OCI-LY3 (cell line): ENCODE data around the gene GCK.

Experiments used
- H2AFZ ChIP-seq: fragments of 200-600, 300-600 bp; shearing (Covaris generic); 2 replicates; pipeline ENCODE4 v1.6.0; 2014; ENCODE audit warnings: antibody characterized with exemption, low read depth, low read length
- H3K27ac ChIP-seq: fragments of 200-600, 300-600 bp; sonication (generic); 2 replicates; pipeline ENCODE4 v1.5.1; 2014; ENCODE audit warnings: mild to moderate bottlenecking, low read length, moderate library complexity, mixed read lengths
- H3K27me3 ChIP-seq: fragments of 200-600, 300-600 bp; sonication (generic); 2 replicates; pipeline ENCODE4 v1.6.1; 2014; ENCODE audit warnings: low read depth, low read length, mixed read lengths
- H3K36me3 ChIP-seq: fragments of 200-600, 300-600 bp; sonication (generic); replicated peaks from 2 replicates; pipeline ENCODE3; 2014; ENCODE audit warnings: low read depth, low read length, mixed read lengths
- H3K4me1 ChIP-seq: fragments of 300-600, 200-600 bp; sonication (generic); 2 replicates; pipeline ENCODE4 v1.6.1; 2014; ENCODE audit warnings: low read length, mixed read lengths
- H3K4me2 ChIP-seq: fragments of 200-600, 300-600 bp; sonication (generic); 2 replicates; pipeline ENCODE4 v1.6.1; 2014; ENCODE audit warnings: low read length, mixed read lengths
- H3K4me3 ChIP-seq: fragments of 300-600, 200-600 bp; sonication (generic); 2 replicates; pipeline ENCODE4 v1.5.1; 2014; ENCODE audit warnings: antibody characterized with exemption, mild to moderate bottlenecking, low read length, moderate library complexity
- H3K79me2 ChIP-seq: fragments of 300-600, 200-600 bp; shearing (Covaris generic); 2 replicates; pipeline ENCODE4 v1.6.1; 2014; ENCODE audit warnings: mild to moderate bottlenecking, low read length, mixed read lengths
- H3K9ac ChIP-seq: fragments of 300-600, 200-600 bp; shearing (Covaris generic); 2 replicates; pipeline ENCODE4 v1.6.0; 2014; ENCODE audit warnings: mild to moderate bottlenecking, low read length, moderate library complexity
- H3K9me3 ChIP-seq: fragments of 200-600, 300-600 bp; shearing (Covaris generic); 2 replicates; pipeline ENCODE4 v1.6.1; 2014; ENCODE audit warnings: low read length, mixed read lengths; ENCODE audit not compliant: insufficient read depth
- H4K20me1 ChIP-seq: fragments of 200-600, 300-600 bp; sonication (generic); 2 replicates; pipeline ENCODE4 v1.6.1; 2016; ENCODE audit warnings: low read length, mixed read lengths; ENCODE audit not compliant: insufficient read depth
- EZH2phosphoT487 ChIP-seq: fragments of 200-600 bp; shearing (Covaris generic); IDR thresholded peaks from 2 replicates; pipeline ENCODE4 v1.6.1; 2018; ENCODE audit warnings: antibody characterized with exemption, mixed run types, low read depth
- TF ChIP-seq, protein P1 (sequence below): fragments of 200-600, 300-600 bp; sonication (generic); IDR thresholded peaks from 2 replicates; pipeline ENCODE4 v1.5.1; 2014; ENCODE audit warnings: antibody characterized with exemption, low read length, low read depth

Gene GCK

DNA sequence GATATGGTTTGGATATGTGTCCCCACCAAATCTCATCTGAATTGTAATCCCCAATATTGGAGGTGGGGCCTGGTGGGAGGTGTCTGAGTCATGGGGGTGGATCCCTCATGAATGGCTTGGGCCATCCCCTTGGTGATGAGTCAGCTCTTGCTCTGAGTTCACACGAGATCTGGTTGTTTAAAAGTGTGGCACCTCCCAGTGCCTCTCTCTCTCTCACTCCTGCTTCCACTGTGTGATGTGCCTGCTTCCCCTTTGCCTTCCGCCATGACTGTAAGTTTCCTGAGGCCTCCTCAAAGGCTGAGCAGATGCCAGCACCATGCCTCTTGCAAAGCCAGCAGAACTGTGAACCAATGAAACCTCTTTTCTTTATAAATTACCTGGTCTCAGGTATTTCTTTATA, 4.8 kb upstream of the GCK start:
- Histone ChIP-seq H3K4me3 (no peak overlapping the region), H4K20me1 (no peaks in the 10 kb centered on the region), H3K36me3 (no peaks in the 10 kb centered on the region), H3K79me2 (no peaks in the 10 kb centered on the region), H3K27ac (no peak overlapping the region), H3K4me1 (peaks cover 9% of the 10 kb centered on the region; the same call in 1 of the 2 replicates), H3K9ac (no peak overlapping the region), H3K9me3 (no peaks in the 10 kb centered on the region), H3K27me3 (peaks cover 2% of the 10 kb centered on the region; the same call in 1 of the 2 replicates), H2AFZ (no peak overlapping the region), H3K4me2 (no peak overlapping the region)
- TF ChIP-seq EZH2phosphoT487 = no peak
- TF ChIP-seq, protein P1, sequence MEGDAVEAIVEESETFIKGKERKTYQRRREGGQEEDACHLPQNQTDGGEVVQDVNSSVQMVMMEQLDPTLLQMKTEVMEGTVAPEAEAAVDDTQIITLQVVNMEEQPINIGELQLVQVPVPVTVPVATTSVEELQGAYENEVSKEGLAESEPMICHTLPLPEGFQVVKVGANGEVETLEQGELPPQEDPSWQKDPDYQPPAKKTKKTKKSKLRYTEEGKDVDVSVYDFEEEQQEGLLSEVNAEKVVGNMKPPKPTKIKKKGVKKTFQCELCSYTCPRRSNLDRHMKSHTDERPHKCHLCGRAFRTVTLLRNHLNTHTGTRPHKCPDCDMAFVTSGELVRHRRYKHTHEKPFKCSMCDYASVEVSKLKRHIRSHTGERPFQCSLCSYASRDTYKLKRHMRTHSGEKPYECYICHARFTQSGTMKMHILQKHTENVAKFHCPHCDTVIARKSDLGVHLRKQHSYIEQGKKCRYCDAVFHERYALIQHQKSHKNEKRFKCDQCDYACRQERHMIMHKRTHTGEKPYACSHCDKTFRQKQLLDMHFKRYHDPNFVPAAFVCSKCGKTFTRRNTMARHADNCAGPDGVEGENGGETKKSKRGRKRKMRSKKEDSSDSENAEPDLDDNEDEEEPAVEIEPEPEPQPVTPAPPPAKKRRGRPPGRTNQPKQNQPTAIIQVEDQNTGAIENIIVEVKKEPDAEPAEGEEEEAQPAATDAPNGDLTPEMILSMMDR = no peak

DNA sequence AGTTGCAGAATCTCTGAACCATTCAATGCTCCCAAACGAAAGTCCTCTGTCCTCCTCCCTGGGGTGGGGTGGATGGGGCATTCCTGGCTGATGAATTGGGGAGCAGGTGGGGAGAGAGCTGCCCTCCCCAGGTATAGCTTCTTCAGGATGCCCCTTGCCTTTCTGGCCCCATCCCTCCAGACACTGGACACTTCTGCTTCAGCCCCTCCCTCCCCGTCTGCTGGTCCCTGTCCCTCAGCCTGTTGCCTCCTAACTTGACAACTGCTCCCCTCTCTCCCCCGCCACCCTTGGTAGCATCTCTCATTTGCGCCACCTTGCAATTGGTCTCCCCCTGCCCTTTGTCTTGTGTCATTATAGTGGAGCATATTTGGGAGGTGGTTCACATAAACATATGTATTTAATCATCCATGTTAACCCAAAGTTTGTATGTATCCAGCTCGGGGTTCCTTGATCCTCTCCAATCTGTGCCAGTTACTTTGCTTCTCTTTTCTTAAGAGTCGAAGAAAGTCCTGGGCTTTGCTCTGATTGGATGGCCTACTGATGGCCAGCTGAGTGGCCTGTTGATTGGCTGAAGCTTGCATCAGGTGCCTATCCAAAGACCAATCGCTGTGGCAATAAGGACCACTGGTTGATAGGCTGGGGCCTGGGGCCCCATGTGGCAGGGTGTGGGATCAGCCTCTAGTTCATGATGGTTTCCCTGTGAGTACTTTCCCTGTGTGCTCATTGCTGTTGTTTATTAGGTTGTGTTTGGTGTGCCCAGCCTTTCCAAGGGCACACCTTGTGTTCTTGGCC, 4.0 kb upstream of the GCK start:
- Histone ChIP-seq H3K4me1 (peaks cover 9% of the 10 kb centered on the region; the same call in 1 of the 2 replicates), H3K36me3 (no peaks in the 10 kb centered on the region), H3K4me2 (no peak overlapping the region), H4K20me1 (no peaks in the 10 kb centered on the region), H3K4me3 (no peak overlapping the region), H2AFZ (no peak overlapping the region), H3K27me3 (peaks cover 2% of the 10 kb centered on the region; the same call in 1 of the 2 replicates), H3K9me3 (no peaks in the 10 kb centered on the region), H3K27ac (no peak overlapping the region), H3K9ac (no peak overlapping the region), H3K79me2 (no peaks in the 10 kb centered on the region)
- TF ChIP-seq EZH2phosphoT487 = no peak
- TF ChIP-seq, protein P1 = no peak

DNA sequence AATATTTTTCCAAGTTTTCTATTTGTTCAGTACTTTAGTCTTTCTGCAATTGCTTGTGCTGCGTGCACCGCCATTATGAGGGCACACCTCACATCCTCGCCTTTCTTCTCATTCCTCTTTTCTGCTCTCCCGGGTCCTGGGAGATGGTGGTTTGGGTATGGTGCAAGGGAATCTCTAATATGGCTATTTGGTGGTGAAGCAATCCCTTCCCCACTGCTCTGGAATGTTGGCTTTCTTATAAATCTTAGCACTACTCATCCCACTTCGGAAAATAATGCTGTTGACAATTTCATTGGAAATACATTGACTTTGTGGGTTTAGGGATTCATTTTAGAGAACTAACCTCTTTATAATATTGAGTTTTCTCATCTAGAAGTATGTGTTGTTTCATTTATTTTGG, 1.9 kb upstream of the GCK start:
- Histone ChIP-seq H3K4me3 (no peak overlapping the region), H3K4me1 (peaks cover 4% of the 10 kb centered on the region; the same call in 1 of the 2 replicates), H3K9me3 (no peaks in the 10 kb centered on the region), H3K27me3 (no peaks in the 10 kb centered on the region; the same call in 1 of the 2 replicates), H3K36me3 (no peaks in the 10 kb centered on the region), H3K27ac (no peak overlapping the region), H3K79me2 (no peaks in the 10 kb centered on the region), H2AFZ (no peak overlapping the region), H4K20me1 (no peaks in the 10 kb centered on the region), H3K9ac (no peak overlapping the region), H3K4me2 (no peak overlapping the region)
- TF ChIP-seq, protein P1 = no peak
- TF ChIP-seq EZH2phosphoT487 = no peak

DNA sequence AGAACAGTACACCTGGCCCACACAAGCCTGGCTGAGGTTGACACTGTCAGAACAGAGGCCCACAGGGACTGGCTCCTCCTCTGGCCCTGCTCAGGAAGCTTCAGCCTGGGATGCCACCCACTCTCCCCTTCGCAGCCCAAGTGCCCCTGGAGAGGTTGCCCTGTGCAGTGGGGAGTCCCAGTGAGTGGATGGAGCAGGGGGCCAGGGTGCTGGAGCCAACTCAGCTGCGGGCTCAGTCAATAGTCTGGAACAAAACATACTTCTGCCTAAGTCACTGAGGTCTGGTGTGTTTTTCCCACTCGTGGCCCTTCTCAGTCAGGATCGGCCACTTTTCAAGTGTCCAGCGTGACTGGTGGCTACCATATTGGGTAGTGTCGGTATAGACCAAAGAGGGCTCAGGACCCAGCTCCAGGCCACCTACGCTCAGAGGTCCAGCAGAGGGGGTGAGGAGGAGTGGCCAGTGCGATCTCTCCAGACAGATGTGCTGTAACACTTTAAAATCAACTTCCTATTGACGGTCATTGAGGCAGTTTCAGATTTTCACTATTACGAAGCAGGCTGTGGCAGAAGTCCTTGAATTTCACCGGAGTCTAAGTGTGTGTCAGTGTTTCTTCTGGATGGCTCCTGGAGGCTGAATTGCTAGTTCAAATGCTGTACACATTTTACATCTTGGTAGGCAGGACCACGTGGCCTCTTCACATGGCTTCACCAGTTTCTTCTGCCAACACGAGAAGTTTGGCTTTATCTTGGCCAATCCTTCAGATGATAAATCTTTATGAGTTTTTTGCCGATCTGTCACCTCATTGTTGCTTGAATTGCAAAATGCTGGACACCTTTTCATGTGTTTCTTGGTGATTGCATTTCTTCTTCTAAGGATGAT, 994 bp upstream of the GCK start:
- no peaks in the 10 kb centered on the region for H3K9me3 ChIP-seq
- no peaks in the 10 kb centered on the region for H4K20me1 ChIP-seq
- H3K36me3 ChIP-seq = no peaks in the 10 kb centered on the region
- no peak overlapping the region for H3K4me2 ChIP-seq
- H3K27ac ChIP-seq = no peak overlapping the region
- H3K79me2 ChIP-seq = no peaks in the 10 kb centered on the region
- no peak for TF ChIP-seq EZH2phosphoT487
- H3K27me3 ChIP-seq = no peaks in the 10 kb centered on the region; the same call in 1 of the 2 replicates
- H3K9ac ChIP-seq = no peak overlapping the region
- H3K4me1 ChIP-seq = peaks cover 5% of the 10 kb centered on the region; the same call in 1 of the 2 replicates
- no peak overlapping the region for H3K4me3 ChIP-seq
- H2AFZ ChIP-seq = no peak overlapping the region
